ENCODE results near the gene STIP1.

DNA sequence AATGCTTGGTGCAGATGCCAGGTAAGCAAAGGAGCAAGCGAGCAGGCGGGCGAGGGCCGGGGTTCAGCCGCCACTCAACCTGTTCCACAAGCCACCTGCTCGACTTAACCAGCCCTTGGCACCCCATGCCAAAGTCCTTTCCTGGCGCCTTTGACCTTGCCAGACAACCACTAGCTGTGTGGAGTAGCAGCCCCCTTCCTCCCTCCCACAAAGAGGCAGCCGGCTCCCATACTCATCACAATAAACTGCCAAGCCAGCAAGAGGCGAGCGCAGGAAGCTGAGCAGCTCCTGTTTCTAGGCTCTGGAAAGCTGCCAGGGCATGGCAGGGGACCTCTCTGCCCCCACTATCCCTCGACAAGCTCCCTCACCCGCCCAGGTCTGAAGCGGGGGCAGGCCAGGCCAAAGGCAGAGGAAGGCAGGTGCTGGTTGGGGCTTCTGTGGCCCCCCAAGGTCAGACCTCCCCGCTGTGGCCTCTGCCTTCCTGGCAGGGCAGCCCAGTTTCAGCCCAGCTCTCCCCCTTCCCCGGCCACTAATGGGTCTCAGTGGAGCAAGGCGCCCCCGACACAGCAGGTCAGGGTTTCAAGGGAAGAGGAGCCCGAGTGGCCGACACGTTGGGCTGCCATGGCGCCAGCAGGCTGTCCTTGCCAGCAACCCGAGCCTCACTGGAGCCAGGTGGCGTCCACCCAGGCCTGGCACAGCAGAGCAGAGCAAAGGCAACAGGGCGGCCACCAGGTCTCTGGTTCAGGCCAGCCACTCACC lies 35.3 kb upstream of the STIP1 start:
- TF ChIP-seq CTCF (IDR thresholded peaks at IDR 0.05), result no peak
- TF ChIP-seq POLR2A (IDR thresholded peaks at IDR 0.05), result no peak
